ENCODE measurements around the gene ICAM5. TPM values are rescaled to one million over a fixed set of nuclear protein-coding genes. Genes with fewer than 3 reads are reported as not detected.
A peak's percentile ranks its signal among the peaks of the same experiment; 100 is the strongest.

ICAM5 gene
- total RNA-seq, 4 donors from 2014 or later, result 0.27 to 0.48 TPM; not detected in 2

- Histone ChIP-seq H3K4me3 (peak overlapping the region in 1 of 4 donors; percentile 82), H3K36me3 (peaks cover 0 to 20% (median 0%) of the 10 kb centered on the region in 4 donors), H3K4me1 (peaks cover 6 to 22% (median 20%) of the 10 kb centered on the region in 4 donors), H3K27me3 (no peaks in the 10 kb centered on the region), H3K9me3 (no peaks in the 10 kb centered on the region), H3K27ac (peak overlapping the region; percentile 27 to 77 (median 74))
- 67 to 68% methylated on average over 3 to 19 of the region's 19 CpGs for WGBS, 2 donors (ENCODE audit: low coverage in 1 of 2)
- no peak for TF ChIP-seq CTCF (IDR thresholded peaks at IDR 0.05)
- TF ChIP-seq POLR2AphosphoS5 (IDR thresholded peaks at IDR 0.05), result no peak
- TF ChIP-seq POLR2A (IDR thresholded peaks at IDR 0.05), result no peak
- no peak for TF ChIP-seq EP300 (IDR thresholded peaks at IDR 0.05; ENCODE audit: low read depth)
- in situ Hi-C loops (cut with MboI; ENCODE audit: low pct_ligation_motif_present in 1 of 4, low pct_unique_long_range_greater_than_20kb in 1 of 4, low sequenced_read_pairs in 3 of 4), result no loop called here
- intact Hi-C loops (cut with DNase I; ENCODE audit: low total_unique reads), result no loop called here
- no peak for DNase-seq
These were observed 26.7 kb downstream of the ICAM5 start for GRCh38 chr19:10316229-10317044.

- Histone ChIP-seq H3K27me3 (no peaks in the 10 kb centered on the region), H3K4me1 (peaks cover 9 to 25% (median 23%) of the 10 kb centered on the region in 4 donors), H3K27ac (no peak overlapping the region), H3K4me3 (no peak overlapping the region), H3K36me3 (peaks cover 0 to 21% (median 0%) of the 10 kb centered on the region in 4 donors), H3K9me3 (no peaks in the 10 kb centered on the region)
- no peak for DNase-seq
- in situ Hi-C loops (cut with MboI; ENCODE audit: low pct_ligation_motif_present in 1 of 4, low pct_unique_long_range_greater_than_20kb in 1 of 4, low sequenced_read_pairs in 3 of 4), result no loop called here
- intact Hi-C loops (cut with DNase I; ENCODE audit: low total_unique reads), result no loop called here
- no peak for TF ChIP-seq POLR2AphosphoS5 (IDR thresholded peaks at IDR 0.05)
- no peak for TF ChIP-seq CTCF (IDR thresholded peaks at IDR 0.05)
- no peak for TF ChIP-seq POLR2A (IDR thresholded peaks at IDR 0.05)
- no peak for TF ChIP-seq EP300 (IDR thresholded peaks at IDR 0.05; ENCODE audit: low read depth)
- WGBS, 2 donors (ENCODE audit: low coverage in 1 of 2), result 84 to 87% methylated on average over 11 to 28 of the region's 29 CpGs
These were observed 27.5 kb downstream of the ICAM5 start for GRCh38 chr19:10317045-10317856.

- in situ Hi-C loops (cut with MboI; ENCODE audit: low pct_ligation_motif_present in 1 of 4, low pct_unique_long_range_greater_than_20kb in 1 of 4, low sequenced_read_pairs in 3 of 4) (no loop called here), intact Hi-C loops (cut with DNase I; ENCODE audit: low total_unique reads) (no loop called here)
- TF ChIP-seq POLR2A (IDR thresholded peaks at IDR 0.05), result no peak
- TF ChIP-seq CTCF (IDR thresholded peaks at IDR 0.05), result no peak
- TF ChIP-seq EP300 (IDR thresholded peaks at IDR 0.05; ENCODE audit: low read depth), result no peak
- TF ChIP-seq POLR2AphosphoS5 (IDR thresholded peaks at IDR 0.05), result no peak
- peaks cover 9 to 31% (median 30%) of the 10 kb centered on the region in 4 donors for H3K4me1 ChIP-seq
- H3K4me3 ChIP-seq, result no peak overlapping the region
- peaks cover 0 to 24% (median 0%) of the 10 kb centered on the region in 4 donors for H3K36me3 ChIP-seq
- no peaks in the 10 kb centered on the region for H3K27me3 ChIP-seq
- no peaks in the 10 kb centered on the region for H3K9me3 ChIP-seq
- no peak for DNase-seq
- no peak overlapping the region for H3K27ac ChIP-seq
- WGBS, 2 donors (ENCODE audit: low coverage in 1 of 2), result 62 to 97% methylated on average over 5 to 14 of the region's 15 CpGs
These were observed 28.2 kb downstream of the ICAM5 start for GRCh38 chr19:10317857-10318462.
